Upper lobe of left lung (tissue), 4 donors: Measurements from ENCODE around the gene MYO5B.

Source experiments
- POLR2A ChIP-seq, 4 donors: fragments of 450-650 bp; IDR thresholded peaks; one replicate each; pipeline ENCODE4 v1.5.1; 2016 to 2017; ENCODE audit warnings: antibody characterized with exemption in 4 of 4, mild to moderate bottlenecking in 2 of 4
- POLR2AphosphoS5 ChIP-seq, 2 donors: sonication (generic); formaldehyde crosslinking; IDR thresholded peaks; one replicate each; pipeline ENCODE4 v1.5.1; 2017; ENCODE audit warnings: antibody characterized with exemption in 2 of 2
- TF ChIP-seq, protein P1 (sequence below), 6 experiments: fragments of 450-650 bp in 4 of 6; fragments of 200-600 bp in 2 of 6; sonication (generic) in 2 of 6; IDR thresholded peaks; one replicate each; pipeline ENCODE4 v1.5.1; 2016 to 2019; ENCODE audit warnings: antibody characterized with exemption in 6 of 6

DNA sequence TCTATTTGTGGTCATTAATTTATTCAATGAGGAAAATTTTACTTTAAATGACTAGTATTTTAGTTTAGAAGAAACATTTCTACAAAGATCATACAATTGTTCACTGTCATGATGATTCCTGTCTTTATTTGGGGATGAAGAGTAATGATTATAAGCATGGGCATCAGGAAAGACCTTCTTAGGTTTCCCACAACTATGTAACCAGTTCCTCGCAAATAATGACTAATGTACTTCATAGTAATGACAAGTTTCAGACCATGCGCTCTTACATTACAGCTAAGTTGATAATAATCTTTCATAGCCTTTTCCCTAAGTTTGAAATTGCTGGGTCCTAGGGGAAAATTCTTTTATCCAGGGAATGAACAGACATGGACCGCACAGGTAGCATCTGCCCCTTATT is 90.5 kb downstream of the MYO5B start:
- TF ChIP-seq, protein P1, sequence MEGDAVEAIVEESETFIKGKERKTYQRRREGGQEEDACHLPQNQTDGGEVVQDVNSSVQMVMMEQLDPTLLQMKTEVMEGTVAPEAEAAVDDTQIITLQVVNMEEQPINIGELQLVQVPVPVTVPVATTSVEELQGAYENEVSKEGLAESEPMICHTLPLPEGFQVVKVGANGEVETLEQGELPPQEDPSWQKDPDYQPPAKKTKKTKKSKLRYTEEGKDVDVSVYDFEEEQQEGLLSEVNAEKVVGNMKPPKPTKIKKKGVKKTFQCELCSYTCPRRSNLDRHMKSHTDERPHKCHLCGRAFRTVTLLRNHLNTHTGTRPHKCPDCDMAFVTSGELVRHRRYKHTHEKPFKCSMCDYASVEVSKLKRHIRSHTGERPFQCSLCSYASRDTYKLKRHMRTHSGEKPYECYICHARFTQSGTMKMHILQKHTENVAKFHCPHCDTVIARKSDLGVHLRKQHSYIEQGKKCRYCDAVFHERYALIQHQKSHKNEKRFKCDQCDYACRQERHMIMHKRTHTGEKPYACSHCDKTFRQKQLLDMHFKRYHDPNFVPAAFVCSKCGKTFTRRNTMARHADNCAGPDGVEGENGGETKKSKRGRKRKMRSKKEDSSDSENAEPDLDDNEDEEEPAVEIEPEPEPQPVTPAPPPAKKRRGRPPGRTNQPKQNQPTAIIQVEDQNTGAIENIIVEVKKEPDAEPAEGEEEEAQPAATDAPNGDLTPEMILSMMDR (IDR thresholded peaks at IDR 0.05) = no peak
- TF ChIP-seq POLR2AphosphoS5 (IDR thresholded peaks at IDR 0.05) (no peak), POLR2A (IDR thresholded peaks at IDR 0.05) (no peak)
